ENCODE measurements around the gene TEKTIP1.

Gene TEKTIP1

DNA sequence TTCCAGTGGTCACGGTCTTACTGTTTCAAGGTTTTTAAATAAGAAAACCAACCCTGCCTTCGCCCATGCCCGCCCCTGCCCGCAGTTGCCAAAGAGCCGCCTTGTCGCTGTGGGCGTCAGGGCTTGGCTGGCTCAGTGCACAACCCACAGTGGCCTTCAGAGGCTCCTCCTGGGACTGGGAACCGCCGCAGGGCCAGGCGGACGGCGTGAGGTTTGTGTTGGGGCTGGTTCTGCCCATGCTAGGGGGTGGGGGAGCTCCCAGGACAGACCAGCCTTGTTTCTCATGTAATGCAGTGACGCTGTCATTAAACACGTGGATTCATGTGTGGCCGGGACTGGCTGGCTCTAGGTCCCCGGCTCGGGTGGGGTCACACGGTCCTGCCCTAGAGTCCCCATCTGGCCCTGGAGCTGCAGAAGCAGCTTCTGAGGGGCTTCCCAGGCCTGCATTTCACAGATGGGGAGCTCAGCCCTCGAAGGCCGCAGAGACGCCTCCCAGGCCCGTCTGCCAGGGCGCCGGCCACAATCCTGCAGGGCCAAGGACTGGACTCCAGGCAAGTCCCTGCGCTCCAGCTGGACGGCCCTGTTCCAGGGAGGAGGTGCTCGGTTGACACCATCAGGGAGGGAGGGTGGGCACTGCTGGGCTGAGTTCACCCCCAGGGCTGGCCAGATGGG lies 2.4 kb upstream of the TEKTIP1 start:
- Histone ChIP-seq H3K27ac (0 out of 2 replicates have a peak overlapping the region, but pooled peaks have one; percentile 30), H4K20me1 (peaks cover 76% of the 10 kb centered on the region), H3K9ac (peak overlapping the region; percentile 48; the same call in 1 of the 2 replicates)

DNA sequence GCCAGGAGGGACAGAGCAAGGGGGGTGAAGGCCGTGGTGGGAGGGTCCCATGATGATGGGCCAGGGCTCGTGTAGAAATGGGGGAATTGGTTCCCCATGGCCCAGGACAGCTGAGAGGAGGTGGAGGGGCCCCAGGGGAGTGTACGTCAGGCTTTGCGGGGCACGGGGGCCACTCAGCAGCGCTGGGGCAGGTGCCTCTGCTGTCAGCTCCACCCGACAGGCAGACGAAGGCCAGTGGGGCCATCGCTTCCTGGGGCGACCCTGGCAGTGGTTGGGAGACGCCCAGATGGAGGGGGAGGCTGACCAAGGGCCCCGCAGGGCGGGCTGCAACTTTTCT lies 1.9 kb upstream of the TEKTIP1 start:
- H3K36me3 ChIP-seq: peaks cover 54% of the 10 kb centered on the region

More for the DNA sequence above, 2.4 kb upstream of the TEKTIP1 start:
- peaks cover 54% of the 10 kb centered on the region for H3K4me1 ChIP-seq
- H3K36me3 ChIP-seq: peaks cover 59% of the 10 kb centered on the region
- H3K4me2 ChIP-seq: peak overlapping the region; percentile 86
- TF ChIP-seq Cebpa-rat (IDR thresholded peaks at IDR 0.05): no peak
- H3K4me3 ChIP-seq: no peak overlapping the region
- no peaks in the 10 kb centered on the region for H3K27me3 ChIP-seq
- no peaks in the 10 kb centered on the region for H3K9me3 ChIP-seq

DNA sequence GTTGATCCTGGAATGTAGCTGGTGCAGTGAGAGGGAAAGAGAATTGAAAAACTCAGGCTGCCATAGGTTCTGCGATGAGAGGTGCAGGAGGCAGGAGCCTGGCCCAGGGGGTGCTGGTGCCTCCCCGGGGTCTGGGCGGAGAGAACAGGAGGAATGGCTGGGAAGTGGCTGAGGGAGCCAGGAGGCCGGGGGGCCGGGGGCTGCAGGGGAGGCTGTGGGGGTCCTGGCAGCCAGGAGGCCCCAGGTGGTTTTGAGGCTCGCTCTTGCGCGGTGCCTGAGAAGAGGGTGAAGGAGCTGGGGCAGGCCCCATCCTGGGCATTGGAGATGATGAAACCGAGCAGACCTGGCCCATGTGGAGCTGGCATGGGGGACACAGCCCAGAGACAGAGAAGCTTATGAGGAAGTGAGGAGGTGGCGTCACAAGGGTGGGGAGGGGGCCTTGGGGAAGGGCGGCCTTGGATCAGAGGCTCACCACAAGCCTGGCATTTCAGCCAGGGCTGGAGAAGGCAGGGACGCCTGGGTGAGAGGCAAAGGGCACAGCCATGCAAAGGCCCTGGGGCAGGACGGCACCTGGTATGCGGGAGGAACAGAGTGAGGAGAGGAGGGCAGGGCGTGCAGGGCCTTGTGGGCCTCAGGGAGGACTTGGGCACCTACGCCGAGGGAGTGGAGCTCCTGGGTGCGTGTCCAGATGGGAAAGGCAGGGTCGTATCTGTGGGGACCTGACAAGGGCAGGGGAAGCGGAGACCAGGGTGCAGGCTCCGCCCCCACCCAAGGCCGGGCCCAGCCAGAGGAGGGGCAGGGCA lies 1.3 kb upstream of the TEKTIP1 start:
- TF ChIP-seq Cebpa-rat (IDR thresholded peaks at IDR 0.05): no peak
- Histone ChIP-seq H3K27ac (0 out of 2 replicates have a peak overlapping the region, but pooled peaks have one; percentile 11), H3K36me3 (peaks cover 54% of the 10 kb centered on the region), H4K20me1 (peaks cover 76% of the 10 kb centered on the region), H3K9me3 (no peaks in the 10 kb centered on the region), H3K9ac (no peak overlapping the region; the same call in 1 of the 2 replicates), H3K27me3 (no peaks in the 10 kb centered on the region), H3K4me1 (peaks cover 54% of the 10 kb centered on the region), H3K4me2 (peak overlapping the region; percentile 86), H3K4me3 (no peak overlapping the region)

More for the DNA sequence above, 1.9 kb upstream of the TEKTIP1 start:
- Histone ChIP-seq H3K4me2 (peak overlapping the region; percentile 86), H3K4me3 (no peak overlapping the region), H3K4me1 (peaks cover 54% of the 10 kb centered on the region), H3K27ac (0 out of 2 replicates have a peak overlapping the region, but pooled peaks have one; percentile 11), H4K20me1 (peaks cover 76% of the 10 kb centered on the region), H3K9me3 (no peaks in the 10 kb centered on the region), H3K27me3 (no peaks in the 10 kb centered on the region), H3K9ac (no peak overlapping the region; the same call in 1 of the 2 replicates)
- no peak for TF ChIP-seq Cebpa-rat (IDR thresholded peaks at IDR 0.05)

DNA sequence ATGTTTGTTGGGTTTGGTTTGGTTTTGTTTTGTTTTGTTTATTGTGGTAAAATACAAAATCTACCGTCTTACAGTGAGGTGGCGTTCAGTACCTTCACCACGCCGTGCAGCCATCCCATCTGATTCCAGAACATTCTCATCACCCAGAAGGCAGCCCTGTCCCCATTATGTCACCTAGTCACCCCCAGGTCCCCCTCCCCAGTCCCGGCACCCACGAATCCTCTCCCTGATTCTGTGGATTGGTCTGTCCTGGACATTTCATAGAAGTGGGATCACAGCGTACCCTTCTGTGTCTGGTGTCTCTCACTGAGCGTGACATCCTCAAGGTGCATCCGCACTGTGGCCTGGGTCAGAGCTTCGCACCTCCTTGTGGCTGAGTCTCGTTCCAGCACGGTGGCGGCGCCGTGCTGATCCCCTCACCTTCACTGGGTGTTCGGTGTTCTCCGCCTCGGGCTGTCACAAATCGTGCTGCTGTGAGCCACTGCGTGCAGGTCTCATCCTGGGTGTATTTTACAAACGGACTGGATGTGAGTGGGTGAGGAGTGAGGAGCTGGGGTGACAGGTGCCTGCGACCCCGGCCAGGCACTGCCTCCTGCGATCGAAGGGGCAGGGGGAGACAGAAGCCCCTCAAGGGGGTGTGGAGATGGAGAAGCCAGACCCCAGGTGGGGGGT lies 580 bp upstream of the TEKTIP1 start:
- Histone ChIP-seq H4K20me1 (peaks cover 73% of the 10 kb centered on the region), H3K4me3 (no peak overlapping the region), H3K4me2 (no peak overlapping the region), H3K27me3 (no peaks in the 10 kb centered on the region), H3K9me3 (no peaks in the 10 kb centered on the region), H3K9ac (no peak overlapping the region), H3K27ac (no peak overlapping the region), H3K36me3 (peaks cover 52% of the 10 kb centered on the region), H3K4me1 (peaks cover 47% of the 10 kb centered on the region)
- no peak for TF ChIP-seq Cebpa-rat (IDR thresholded peaks at IDR 0.05)

DNA sequence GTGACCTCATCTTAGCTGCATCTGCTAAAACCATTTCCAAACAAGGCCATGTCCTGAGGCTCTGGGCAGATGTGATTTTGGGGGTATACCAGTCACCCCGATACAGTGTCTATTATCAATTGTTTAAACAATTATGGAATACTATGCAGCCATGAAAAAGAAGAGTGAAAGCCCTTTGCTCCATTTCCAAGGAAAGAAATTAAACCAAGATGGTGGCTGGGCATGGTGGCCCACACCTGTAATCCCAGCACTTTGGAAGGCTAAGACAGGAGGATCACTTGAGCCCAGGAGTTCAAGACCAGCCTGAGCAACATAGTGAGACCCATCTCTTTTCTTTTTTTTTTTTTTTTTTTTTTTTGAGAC lies 763 bp downstream of the TEKTIP1 start:
- TF ChIP-seq Cebpa-rat (IDR thresholded peaks at IDR 0.05): no peak
- Histone ChIP-seq H3K4me3 (no peak overlapping the region), H3K27ac (no peak overlapping the region), H3K4me1 (peaks cover 33% of the 10 kb centered on the region), H3K36me3 (peaks cover 56% of the 10 kb centered on the region), H3K4me2 (no peak overlapping the region), H3K9ac (no peak overlapping the region), H3K9me3 (no peaks in the 10 kb centered on the region), H3K27me3 (no peaks in the 10 kb centered on the region), H4K20me1 (peaks cover 73% of the 10 kb centered on the region)

DNA sequence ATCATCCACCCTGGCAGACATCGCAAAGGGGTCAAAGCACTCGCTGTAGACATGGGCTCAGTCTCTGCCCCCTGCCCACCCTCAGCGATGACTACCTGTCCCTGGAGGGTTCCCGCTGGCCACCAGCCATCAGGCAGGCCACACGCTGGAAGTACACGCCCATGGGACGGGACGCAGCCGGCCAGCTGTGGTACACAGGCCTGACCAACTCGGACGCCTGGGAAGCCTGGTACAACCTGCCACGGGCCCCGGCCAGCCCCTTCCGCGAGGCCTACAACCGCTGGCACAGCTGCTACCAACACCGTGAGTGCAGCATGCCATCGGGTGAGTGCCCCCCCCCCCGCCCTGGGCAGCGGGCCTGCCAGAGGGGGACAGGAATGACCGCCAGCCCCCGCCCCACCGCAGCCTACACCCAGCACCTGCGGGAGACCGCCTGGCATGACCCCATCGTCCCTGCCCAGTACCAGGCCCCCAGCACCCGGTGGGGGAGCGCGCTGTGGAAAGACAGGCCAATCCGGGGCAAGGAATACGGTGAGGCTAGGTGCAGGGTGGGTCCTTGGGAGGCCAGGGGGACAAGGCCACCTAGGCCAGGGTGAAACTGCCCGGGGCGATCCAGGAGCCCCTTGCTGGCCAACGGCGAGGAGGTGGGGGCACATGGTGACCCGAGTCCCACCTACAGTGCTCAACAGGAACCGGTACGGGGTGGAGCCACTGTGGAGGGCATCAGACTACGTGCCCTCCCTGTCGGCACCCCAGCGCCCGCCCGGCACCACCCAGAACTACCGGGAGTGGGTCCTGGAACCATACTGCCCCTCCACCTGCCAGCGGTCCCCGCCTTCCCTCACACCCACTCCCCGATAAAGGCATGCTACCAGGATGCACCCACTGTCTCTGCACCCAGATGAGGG lies 4.4 kb downstream of the TEKTIP1 start:
- Histone ChIP-seq H3K9me3 (no peaks in the 10 kb centered on the region), H3K4me3 (no peak overlapping the region), H4K20me1 (peaks cover 70% of the 10 kb centered on the region), H3K9ac (no peak overlapping the region), H3K27me3 (no peaks in the 10 kb centered on the region), H3K36me3 (peaks cover 71% of the 10 kb centered on the region), H3K4me2 (no peak overlapping the region), H3K27ac (no peak overlapping the region), H3K4me1 (no peaks in the 10 kb centered on the region)
- TF ChIP-seq Cebpa-rat (IDR thresholded peaks at IDR 0.05): no peak

DNA sequence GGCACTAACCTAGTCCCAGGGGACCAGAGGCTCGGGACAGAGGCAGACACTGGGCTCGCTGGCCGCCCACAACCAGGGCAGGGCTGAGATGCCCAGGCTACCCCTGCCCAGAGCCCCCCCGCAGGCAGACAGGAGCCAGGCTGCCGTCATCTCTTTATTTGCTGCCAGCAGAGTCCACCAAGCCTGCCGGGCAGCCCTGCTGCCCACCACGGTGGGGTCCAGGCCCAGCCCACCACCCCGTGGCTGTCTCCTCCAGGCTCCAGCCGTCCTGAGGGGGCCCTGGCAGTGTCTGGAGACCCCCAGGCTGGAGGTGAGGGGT lies 5.0 kb downstream of the TEKTIP1 start:
- no peak overlapping the region for H3K4me2 ChIP-seq
- no peaks in the 10 kb centered on the region for H3K27me3 ChIP-seq
- no peak overlapping the region for H3K9ac ChIP-seq
- H3K4me1 ChIP-seq: no peaks in the 10 kb centered on the region
- no peak for TF ChIP-seq Cebpa-rat (IDR thresholded peaks at IDR 0.05)
- no peak overlapping the region for H3K4me3 ChIP-seq
- H3K27ac ChIP-seq: no peak overlapping the region
- peaks cover 71% of the 10 kb centered on the region for H3K36me3 ChIP-seq
- H3K9me3 ChIP-seq: no peaks in the 10 kb centered on the region
- peaks cover 70% of the 10 kb centered on the region for H4K20me1 ChIP-seq

DNA sequence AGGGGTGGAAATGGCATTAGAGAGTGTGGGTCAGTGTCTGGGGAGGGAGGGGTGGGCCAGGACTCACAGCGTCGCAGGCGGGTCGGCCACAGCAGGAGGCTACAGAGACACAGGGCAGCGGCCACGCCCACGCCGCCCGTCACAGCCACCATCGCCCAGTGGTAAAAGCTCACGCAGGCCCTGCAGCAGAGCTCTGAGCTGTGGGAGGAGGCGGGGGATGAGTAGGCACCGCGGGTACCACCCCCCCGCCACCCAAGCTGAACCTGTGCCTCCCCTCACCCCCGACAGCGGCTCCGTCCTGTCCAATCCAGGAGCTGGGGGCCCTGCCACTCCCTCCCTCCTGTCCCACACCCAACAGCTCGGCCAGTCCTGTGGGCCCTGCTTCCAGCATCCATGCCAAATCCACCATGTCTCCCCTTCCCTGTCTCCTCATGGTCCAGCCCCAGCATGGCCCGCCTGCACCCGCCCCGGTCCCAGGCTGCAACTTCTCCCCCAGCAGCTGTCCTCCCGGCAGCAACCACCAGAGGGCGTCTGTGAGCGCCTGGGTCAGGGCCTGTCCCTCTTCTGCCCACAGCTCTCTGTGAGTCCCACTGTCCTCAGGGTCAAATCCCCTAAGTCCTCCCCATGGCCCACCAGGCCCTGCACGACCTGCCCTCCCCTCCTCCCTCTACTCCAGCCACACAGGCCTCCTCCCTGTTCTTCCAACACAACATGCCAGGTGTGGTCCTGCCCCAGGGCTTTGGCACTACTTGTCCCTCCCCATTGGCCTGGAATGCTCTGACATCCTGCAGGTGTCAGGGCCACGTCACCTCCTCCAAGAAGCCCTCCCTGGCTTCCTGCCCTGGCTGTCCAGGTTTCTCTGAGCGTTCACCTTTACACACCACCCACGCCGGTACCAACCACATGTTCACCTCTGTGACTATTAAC lies 6.0 kb downstream of the TEKTIP1 start:
- no peak overlapping the region for H3K9ac ChIP-seq
- TF ChIP-seq Cebpa-rat (IDR thresholded peaks at IDR 0.05): no peak

More for the DNA sequence above, 6.0 kb downstream of the TEKTIP1 start:
- no peaks in the 10 kb centered on the region for H3K27me3 ChIP-seq
- peaks cover 72% of the 10 kb centered on the region for H3K36me3 ChIP-seq
- no peaks in the 10 kb centered on the region for H3K4me1 ChIP-seq
- no peak overlapping the region for H3K4me2 ChIP-seq
- no peaks in the 10 kb centered on the region for H3K9me3 ChIP-seq
- peaks cover 80% of the 10 kb centered on the region for H4K20me1 ChIP-seq
- no peak overlapping the region for H3K27ac ChIP-seq
- no peak overlapping the region for H3K4me3 ChIP-seq

Measured in BLaER1 (cell line).